KOPT-K1 (cell line): ENCODE results near the gene ABCB11.
"Not testable (repeated sequence)": the region's sequence is repeated elsewhere in the genome, so short reads cannot be mapped to it uniquely, and the experiment has no call there.

Source experiments
- H3K27ac ChIP-seq: fragments of 200-600 bp; sonication (generic); 2 replicates; pipeline ENCODE4 v1.5.1; 2016; ENCODE audit warnings: antibody characterized with exemption, mild to moderate bottlenecking, low read depth, low read length; ENCODE audit not compliant: poor library complexity, severe bottlenecking
- H3K36me3 ChIP-seq: fragments of 200-600 bp; sonication (generic); 2 replicates; pipeline ENCODE4 v1.5.1; 2017; ENCODE audit warnings: antibody characterized with exemption, mild to moderate bottlenecking, low read length, moderate library complexity; ENCODE audit not compliant: insufficient read depth
- H3K9me3 ChIP-seq: fragments of 200-600 bp; sonication (generic); 2 replicates; pipeline ENCODE4 v1.5.1; 2017; ENCODE audit warnings: antibody characterized with exemption, low read length, mild to moderate bottlenecking; ENCODE audit not compliant: insufficient read depth, poor library complexity, severe bottlenecking

Gene ABCB11

DNA sequence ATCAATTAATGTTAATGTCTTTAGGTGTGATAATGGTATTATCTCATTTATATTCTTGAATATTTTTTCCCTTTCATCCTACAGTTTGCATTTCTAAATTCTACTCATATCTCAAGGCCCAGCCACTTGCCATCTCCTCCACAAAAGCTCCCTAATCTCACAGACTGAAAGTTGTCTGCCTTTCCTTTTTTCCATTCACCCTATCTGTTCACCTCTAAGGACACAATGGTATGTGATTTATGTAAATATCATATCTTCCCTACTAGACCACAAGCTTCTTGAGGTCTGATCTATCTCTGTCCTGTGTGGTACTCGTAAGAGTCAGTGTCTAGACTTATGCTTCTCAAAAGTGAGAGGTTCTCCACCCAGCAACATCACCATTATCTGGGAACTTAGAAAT is 137.0 kb downstream of the ABCB11 start:
- Histone ChIP-seq H3K36me3 (no peaks in the 10 kb centered on the region), H3K27ac (no peak overlapping the region), H3K9me3 (no peaks in the 10 kb centered on the region)

DNA sequence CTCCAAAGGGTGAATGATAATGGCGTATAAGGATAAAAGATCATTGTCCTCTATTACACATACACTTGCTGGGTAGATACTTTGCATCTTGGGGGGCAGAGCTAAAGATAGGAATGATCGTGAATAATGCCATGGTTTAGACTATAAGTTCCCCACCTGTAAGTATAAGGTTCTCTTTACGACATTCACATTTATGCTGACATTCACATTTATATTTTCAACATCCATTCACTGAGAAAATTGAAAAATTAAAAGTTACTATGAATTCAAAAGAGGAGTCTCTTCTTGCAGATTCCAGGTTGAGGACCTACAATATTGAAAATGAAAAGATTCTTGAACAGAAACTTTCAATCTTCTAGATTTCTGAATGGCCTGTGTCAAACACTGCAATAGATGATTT is 138.8 kb downstream of the ABCB11 start:
- Histone ChIP-seq H3K36me3 (peaks cover 12% of the 10 kb centered on the region), H3K27ac (no peak overlapping the region), H3K9me3 (no peaks in the 10 kb centered on the region)

DNA sequence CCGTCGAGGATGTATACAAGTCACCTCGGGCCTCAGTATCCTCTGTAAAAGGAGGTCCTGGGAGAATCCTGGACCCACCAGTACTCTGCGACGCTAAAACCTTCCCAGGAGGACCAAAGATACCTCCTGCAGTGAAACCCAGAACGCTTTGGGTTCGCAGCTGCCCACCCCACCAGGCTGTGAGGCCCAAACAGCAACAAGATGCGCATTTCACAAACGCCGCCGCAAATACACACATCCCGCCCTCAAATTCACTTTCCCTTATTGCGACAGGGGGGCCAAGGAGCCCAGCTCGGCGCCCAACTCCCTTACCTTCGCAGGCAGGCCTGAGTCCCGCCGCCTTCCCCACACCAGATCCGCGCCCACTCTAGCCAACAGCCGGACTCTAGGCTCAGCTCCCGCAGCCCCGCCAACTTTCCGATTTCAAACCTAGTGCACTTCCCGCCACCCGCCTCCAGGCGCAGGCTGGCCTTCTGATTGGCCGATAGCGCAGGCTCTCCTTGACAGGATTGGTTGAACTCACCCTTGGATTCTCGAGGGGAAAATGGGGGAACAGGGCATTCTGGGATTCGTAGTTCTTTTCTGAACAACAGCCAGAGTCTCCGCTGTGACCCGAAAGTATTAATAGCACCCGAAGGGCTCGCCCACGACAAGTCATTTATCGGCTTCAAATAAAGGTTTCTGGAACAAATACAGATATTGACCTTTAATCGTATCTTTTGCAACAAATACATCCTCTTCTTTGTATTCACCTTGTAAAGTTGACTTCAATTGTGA is 140.9 kb downstream of the ABCB11 start, which contains the start of gene SPC25:
Gene SPC25, minus strand, starts transcription at position 425 of the 777 bp plus-strand sequence. CDS start 911 bp downstream, outside the sequence.
- peak within 1 kb of the TSS; percentile 77 for H3K27ac ChIP-seq
- peaks cover 34% of the 10 kb centered on the region for H3K36me3 ChIP-seq
- H3K9me3 ChIP-seq: no peaks in the 10 kb centered on the region

DNA sequence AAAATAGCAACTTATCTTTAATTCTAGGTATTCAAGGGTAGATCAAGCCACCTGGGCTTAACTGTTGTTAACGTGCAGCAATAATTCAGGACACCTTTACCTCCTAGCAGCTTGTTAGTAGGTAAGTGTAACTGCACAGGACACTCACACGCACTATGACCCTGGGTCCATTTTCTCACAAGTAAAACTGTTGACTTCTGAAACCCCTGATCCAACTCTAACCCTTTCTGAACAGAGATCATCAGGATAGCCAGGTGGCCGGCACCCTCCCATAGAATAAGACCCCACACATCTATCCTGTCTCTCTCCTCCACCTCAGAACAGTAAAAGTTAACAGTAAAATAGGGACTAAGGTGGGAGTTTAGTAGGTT is 141.5 kb downstream of the ABCB11 start:
- peak overlapping the region; percentile 77 for H3K27ac ChIP-seq
- no peaks in the 10 kb centered on the region for H3K9me3 ChIP-seq
- peaks cover 39% of the 10 kb centered on the region for H3K36me3 ChIP-seq

DNA sequence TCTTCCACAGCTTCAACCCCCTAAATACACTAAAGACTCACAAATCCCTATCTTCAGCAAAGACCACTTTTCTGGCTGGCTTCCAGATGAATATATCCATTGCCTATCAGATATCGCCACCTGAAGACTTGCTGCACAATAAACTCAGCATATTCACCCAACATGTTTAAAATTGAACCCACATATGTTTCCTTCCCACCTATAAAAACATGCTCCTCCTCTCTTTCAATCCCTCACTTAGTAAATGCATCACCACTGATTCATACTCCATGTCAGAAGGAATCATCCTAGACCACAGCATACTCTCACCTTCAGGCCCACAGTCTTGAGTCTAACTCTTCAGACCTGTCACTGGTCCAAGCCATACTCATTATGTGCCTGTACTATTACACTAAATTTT is 146.1 kb downstream of the ABCB11 start:
- no peaks in the 10 kb centered on the region for H3K9me3 ChIP-seq
- H3K27ac ChIP-seq: no peak overlapping the region
- H3K36me3 ChIP-seq: peaks cover 59% of the 10 kb centered on the region

DNA sequence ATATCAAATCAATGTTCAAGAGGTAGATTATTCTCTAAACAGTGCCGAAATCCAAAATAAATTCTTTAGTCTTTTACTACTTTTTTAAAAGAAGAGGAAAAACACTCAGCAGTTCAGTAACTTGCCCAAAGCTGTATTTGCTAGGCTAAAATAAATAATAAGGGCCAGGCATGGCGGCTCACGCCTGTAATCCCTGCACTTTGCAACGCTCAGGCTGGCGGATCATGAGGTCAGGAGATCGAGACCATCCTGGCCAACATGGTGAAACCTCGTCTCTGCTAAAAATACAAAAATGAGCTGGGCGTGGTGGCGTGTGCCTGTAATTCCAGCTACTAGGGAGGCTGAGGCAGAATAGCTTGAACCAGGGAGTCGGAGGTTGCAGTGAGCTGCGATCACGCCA is 149.0 kb downstream of the ABCB11 start:
- not testable (repeated sequence) for H3K9me3 ChIP-seq

DNA sequence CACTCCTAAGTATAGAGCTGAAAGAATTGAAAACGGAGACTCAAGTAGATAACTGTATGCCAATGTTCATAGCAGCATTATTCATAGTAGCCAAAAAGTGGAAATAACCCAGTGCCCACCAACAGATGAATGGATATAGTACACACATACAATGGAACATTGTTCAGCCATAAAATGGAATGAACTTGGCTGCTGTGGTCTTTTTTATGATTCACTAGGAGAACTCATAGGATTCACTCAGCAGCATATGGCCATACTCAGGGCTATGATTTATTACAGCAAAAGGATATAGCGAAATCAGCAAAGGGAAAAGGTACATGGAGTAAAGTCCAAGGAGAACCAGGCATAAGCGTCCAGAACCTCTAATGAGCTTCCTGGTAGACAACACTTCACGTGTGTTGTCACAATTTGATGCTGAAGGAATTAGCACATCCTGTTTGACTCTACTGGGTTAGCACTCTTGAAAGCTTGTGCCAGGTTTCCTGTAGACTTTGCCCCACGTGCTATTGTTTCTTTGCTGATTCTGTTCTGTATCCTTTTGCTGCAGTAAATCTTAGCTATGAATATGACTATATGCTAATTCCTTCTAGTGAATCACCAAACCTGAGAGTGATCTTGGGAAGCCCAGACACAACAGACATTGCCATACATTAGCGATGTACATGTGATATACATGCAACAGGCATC is 156.6 kb downstream of the ABCB11 start:
- Histone ChIP-seq H3K9me3 (peaks cover 19% of the 10 kb centered on the region), H3K27ac (no peak overlapping the region), H3K36me3 (peaks cover 72% of the 10 kb centered on the region)

More for the DNA sequence above, 149.0 kb downstream of the ABCB11 start:
- peaks cover 50% of the 10 kb centered on the region for H3K36me3 ChIP-seq
- not testable (repeated sequence) for H3K27ac ChIP-seq

DNA sequence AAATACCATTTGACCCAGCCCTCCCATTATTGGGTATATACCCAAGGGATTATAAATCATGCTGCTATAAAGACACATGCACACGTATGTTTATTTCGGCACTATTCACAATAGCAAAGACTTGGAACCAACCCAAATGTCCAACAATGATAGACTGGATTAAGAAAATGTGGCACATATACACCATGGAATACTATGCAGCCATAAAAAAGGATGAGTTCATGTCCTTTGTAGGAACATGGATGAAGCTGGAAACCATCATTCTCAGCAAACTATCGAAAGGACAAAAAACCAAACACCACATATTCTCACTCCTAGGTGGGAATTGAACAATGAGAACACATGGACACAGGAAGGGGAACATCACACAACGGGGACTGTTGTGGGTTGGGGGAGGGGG is 160.3 kb downstream of the ABCB11 start:
- H3K9me3 ChIP-seq: peaks cover 23% of the 10 kb centered on the region
- H3K27ac ChIP-seq: not testable (repeated sequence)
- peaks cover 54% of the 10 kb centered on the region for H3K36me3 ChIP-seq
